GM23338 (cell line): ENCODE measurements around the gene AACS. TPM values are rescaled to one million over a fixed set of nuclear protein-coding genes. Genes with fewer than 3 reads are reported as not detected.

Experiments used
- ATAC-seq: fragments of 200-7000 bp; cut with Tn5 transposase; 3 replicates; pipeline ENCODE4 v1.9.1; 2020
- DNase-seq: peaks from one replicate; pipeline ENCODE4 v3.0.0-alpha.2; 2015; ENCODE audit warnings: low spot score
- H2AFZ ChIP-seq: fragments of 200-600 bp; sonication (generic); 2 replicates; pipeline ENCODE4 v1.8.0; 2016; ENCODE audit warnings: antibody characterized with exemption, mild to moderate bottlenecking, moderate library complexity
- H3F3A ChIP-seq: fragments of 200-600 bp; sonication (generic); replicated peaks from 2 replicates; pipeline ENCODE4 v1.8.0; 2017; ENCODE audit warnings: antibody characterized with exemption, mixed run types, low read depth
- H3K27ac ChIP-seq: fragments of 200-600 bp; sonication (generic); 2 replicates; pipeline ENCODE4 v1.6.1; 2016; ENCODE audit warnings: low read depth
- H3K27me3 ChIP-seq: fragments of 200-600 bp; sonication (generic); 2 replicates; pipeline ENCODE4 v1.8.0; 2016; ENCODE audit warnings: mild to moderate bottlenecking, mixed run types, moderate library complexity; ENCODE audit not compliant: insufficient read depth
- H3K36me3 ChIP-seq: fragments of 200-600 bp; sonication (generic); 2 replicates; pipeline ENCODE4 v1.8.0; 2016; ENCODE audit warnings: mild to moderate bottlenecking; ENCODE audit not compliant: insufficient read depth
- H3K4me1 ChIP-seq: fragments of 200-600 bp; sonication (generic); 2 replicates; pipeline ENCODE4 v1.8.0; 2016; ENCODE audit warnings: mild to moderate bottlenecking, moderate library complexity; ENCODE audit not compliant: insufficient read depth
- H3K4me2 ChIP-seq: fragments of 200-600 bp; sonication (generic); 2 replicates; pipeline ENCODE4 v1.7.1; 2017; ENCODE audit warnings: mixed run types
- H3K4me3 ChIP-seq: fragments of 200-600 bp; sonication (generic); 2 replicates; pipeline ENCODE4 v1.6.1; 2016; ENCODE audit warnings: mixed run types
- H3K79me2 ChIP-seq: fragments of 200-600 bp; sonication (generic); replicated peaks from 2 replicates; pipeline ENCODE4 v1.8.0; 2017; ENCODE audit warnings: mild to moderate bottlenecking; ENCODE audit not compliant: insufficient read depth
- H3K9me2 ChIP-seq: fragments of 200-600 bp; sonication (generic); 2 replicates; pipeline ENCODE4 v1.8.0; 2017; ENCODE audit not compliant: insufficient read depth
- H4K20me1 ChIP-seq: fragments of 200-600 bp; sonication (generic); replicated peaks from 2 replicates; pipeline ENCODE4 v1.8.0; 2017; ENCODE audit warnings: mild to moderate bottlenecking; ENCODE audit not compliant: insufficient read depth
- H3K27ac Mint-ChIP-seq: 2 replicates; pipeline ENCODE4 v1.8.0; 2020; ENCODE audit warnings: inconsistent platforms, mild to moderate bottlenecking, moderate library complexity, mixed read lengths
- H3K27me3 Mint-ChIP-seq: 3 replicates; pipeline ENCODE4 v1.8.0; 2022; ENCODE audit warnings: low read depth, mild to moderate bottlenecking, moderate library complexity, mixed read lengths, inconsistent platforms; ENCODE audit not compliant: insufficient read depth, poor library complexity
- H3K36me3 Mint-ChIP-seq: 3 replicates; pipeline ENCODE4 v1.8.0; 2021; ENCODE audit warnings: low read depth, mild to moderate bottlenecking, inconsistent platforms, moderate library complexity, mixed read lengths
- H3K4me1 Mint-ChIP-seq: 3 replicates; pipeline ENCODE4 v1.8.0; 2020; ENCODE audit warnings: mild to moderate bottlenecking, inconsistent platforms, mixed read lengths
- H3K4me3 Mint-ChIP-seq: 3 replicates; pipeline ENCODE4 v1.8.0; 2021; ENCODE audit warnings: moderate library complexity, mild to moderate bottlenecking, inconsistent platforms, mixed read lengths
- H3K9me3 Mint-ChIP-seq: 3 replicates; pipeline ENCODE4 v1.8.0; 2020; ENCODE audit warnings: moderate library complexity, mild to moderate bottlenecking, inconsistent platforms, mixed read lengths
- CREB1 ChIP-seq: fragments of 250-450 bp; sonication (Bioruptor Pico); IDR thresholded peaks from 2 replicates; pipeline ENCODE4 v1.5.0; 2020; ENCODE audit warnings: low read depth, mild to moderate bottlenecking, moderate library complexity
- EZH2 ChIP-seq: fragments of 200-600 bp; sonication (generic); IDR thresholded peaks from one replicate; pipeline ENCODE4 v1.8.0; 2017; ENCODE audit warnings: antibody characterized with exemption, mild to moderate bottlenecking, low read depth; ENCODE audit not compliant: unreplicated experiment
- EZH2phosphoT487 ChIP-seq: fragments of 200-600 bp; sonication (generic); IDR thresholded peaks from one replicate; pipeline ENCODE4 v1.8.1; 2018; ENCODE audit warnings: antibody characterized with exemption; ENCODE audit not compliant: unreplicated experiment
- JUNB ChIP-seq: IDR thresholded peaks from one replicate; pipeline ENCODE4 v1.6.1; 2016; ENCODE audit warnings: antibody characterized with exemption; ENCODE audit not compliant: unreplicated experiment
- NANOG ChIP-seq: IDR thresholded peaks from 2 replicates; pipeline ENCODE4 v1.6.1; 2016; ENCODE audit warnings: antibody characterized with exemption, borderline replicate concordance
- POLR2AphosphoS5 ChIP-seq: IDR thresholded peaks from 2 replicates; pipeline ENCODE4 v1.6.1; 2016; ENCODE audit warnings: antibody characterized with exemption, low read depth
- STAT1 ChIP-seq: IDR thresholded peaks from one replicate; pipeline ENCODE4 v1.6.1; 2016; ENCODE audit warnings: antibody characterized with exemption; ENCODE audit not compliant: unreplicated experiment
- ZNF114 ChIP-seq: fragments of 250-450 bp; sonication (Bioruptor Pico); IDR thresholded peaks from 2 replicates; pipeline ENCODE4 v1.5.0; 2020; ENCODE audit warnings: mild to moderate bottlenecking, moderate library complexity
- ZNF331 ChIP-seq: fragments of 250-450 bp; sonication (Bioruptor Pico); IDR thresholded peaks from 2 replicates; pipeline ENCODE4 v1.5.0; 2020; ENCODE audit warnings: low read depth, mild to moderate bottlenecking, moderate library complexity
- polyA plus RNA-seq: library from polyadenylated mRNA; unstranded; fragments of >200 nt; fragmentation: Nextera tagmentation; extraction: Ambion mirVana; gene quantifications from 2 replicates; pipeline ENCODE4 v1.2.1, GENCODE V29; 2016
- total RNA-seq: library from RNA; depleted of rRNA; stranded (reverse); fragments of >200 nt; shearing (Covaris generic); gene quantifications from 2 replicates; pipeline ENCODE4 v1.2.3, GENCODE V29; 2014
- TF ChIP-seq, protein P1 (sequence below): IDR thresholded peaks from one replicate; pipeline ENCODE4 v1.6.1; 2018; ENCODE audit warnings: antibody characterized with exemption; ENCODE audit not compliant: unreplicated experiment
- TF ChIP-seq, protein P2 (sequence below): IDR thresholded peaks from 2 replicates; pipeline ENCODE4 v1.6.1; 2016; ENCODE audit warnings: antibody characterized with exemption
- TF ChIP-seq, protein P3 (sequence below), 2 experiments: fragments of 200-600 bp in 1 of 2; sonication (generic) in 1 of 2; conservative IDR thresholded peaks; 2 replicates each; pipeline versions ENCODE4 v1.5.1 to v1.6.1; 2016 to 2017; ENCODE audit warnings: antibody characterized with exemption in 2 of 2, low read depth in 2 of 2, mild to moderate bottlenecking in 2 of 2, moderate library complexity in 1 of 2
- TF ChIP-seq, protein P4 (sequence below): fragments of 250-450 bp; sonication (Bioruptor Pico); IDR thresholded peaks from 2 replicates; pipeline ENCODE4 v1.5.0; 2020; ENCODE audit warnings: mild to moderate bottlenecking, moderate library complexity

Gene AACS
- total and polyA plus RNA-seq, 2 experiments from 2014 or later: 31.1 to 64.4 TPM

DNA sequence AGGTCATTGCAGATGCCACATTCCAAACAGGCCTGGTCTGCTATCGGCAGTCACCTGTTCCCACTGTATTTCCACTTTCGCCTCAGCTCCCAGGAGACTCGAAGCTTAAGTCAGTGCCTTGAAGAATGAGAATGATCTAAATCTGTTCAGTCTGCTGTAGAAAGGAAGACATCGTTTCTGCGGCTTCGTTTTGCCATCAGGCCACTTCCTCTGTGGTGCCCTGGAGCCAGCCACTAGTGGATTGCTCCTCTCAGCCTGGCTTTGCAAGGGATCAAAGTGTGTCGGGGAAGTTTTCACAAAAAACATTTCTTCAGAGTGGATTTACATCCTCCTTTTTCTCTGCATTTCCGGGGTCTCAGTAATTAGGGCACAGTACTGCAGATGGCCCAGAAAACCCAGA is 66.7 kb downstream of the AACS start:
- H3K36me3 ChIP-seq: peaks cover 6% of the 10 kb centered on the region
- H3K27ac Mint-ChIP-seq: no peak overlapping the region
- H3K4me2 ChIP-seq: no peak overlapping the region
- H3K4me3 Mint-ChIP-seq: no peak overlapping the region
- H3K27me3 ChIP-seq: no peaks in the 10 kb centered on the region
- H3K4me3 ChIP-seq: no peak overlapping the region
- peaks cover 32% of the 10 kb centered on the region for H3K36me3 Mint-ChIP-seq
- H3F3A ChIP-seq: no peaks in the 10 kb centered on the region
- no peaks in the 10 kb centered on the region; the same call in 2 of the 3 replicates for H3K9me3 Mint-ChIP-seq
- no peaks in the 10 kb centered on the region for H4K20me1 ChIP-seq
- peaks cover 7% of the 10 kb centered on the region for H3K4me1 Mint-ChIP-seq
- no peaks in the 10 kb centered on the region for H3K9me2 ChIP-seq
- TF ChIP-seq NANOG: no peak
- TF ChIP-seq CREB1 (CRISPR knock-in tag): no peak
- TF ChIP-seq EZH2: no peak
- TF ChIP-seq POLR2AphosphoS5: no peak
- no peak for TF ChIP-seq STAT1
- TF ChIP-seq, protein P1, sequence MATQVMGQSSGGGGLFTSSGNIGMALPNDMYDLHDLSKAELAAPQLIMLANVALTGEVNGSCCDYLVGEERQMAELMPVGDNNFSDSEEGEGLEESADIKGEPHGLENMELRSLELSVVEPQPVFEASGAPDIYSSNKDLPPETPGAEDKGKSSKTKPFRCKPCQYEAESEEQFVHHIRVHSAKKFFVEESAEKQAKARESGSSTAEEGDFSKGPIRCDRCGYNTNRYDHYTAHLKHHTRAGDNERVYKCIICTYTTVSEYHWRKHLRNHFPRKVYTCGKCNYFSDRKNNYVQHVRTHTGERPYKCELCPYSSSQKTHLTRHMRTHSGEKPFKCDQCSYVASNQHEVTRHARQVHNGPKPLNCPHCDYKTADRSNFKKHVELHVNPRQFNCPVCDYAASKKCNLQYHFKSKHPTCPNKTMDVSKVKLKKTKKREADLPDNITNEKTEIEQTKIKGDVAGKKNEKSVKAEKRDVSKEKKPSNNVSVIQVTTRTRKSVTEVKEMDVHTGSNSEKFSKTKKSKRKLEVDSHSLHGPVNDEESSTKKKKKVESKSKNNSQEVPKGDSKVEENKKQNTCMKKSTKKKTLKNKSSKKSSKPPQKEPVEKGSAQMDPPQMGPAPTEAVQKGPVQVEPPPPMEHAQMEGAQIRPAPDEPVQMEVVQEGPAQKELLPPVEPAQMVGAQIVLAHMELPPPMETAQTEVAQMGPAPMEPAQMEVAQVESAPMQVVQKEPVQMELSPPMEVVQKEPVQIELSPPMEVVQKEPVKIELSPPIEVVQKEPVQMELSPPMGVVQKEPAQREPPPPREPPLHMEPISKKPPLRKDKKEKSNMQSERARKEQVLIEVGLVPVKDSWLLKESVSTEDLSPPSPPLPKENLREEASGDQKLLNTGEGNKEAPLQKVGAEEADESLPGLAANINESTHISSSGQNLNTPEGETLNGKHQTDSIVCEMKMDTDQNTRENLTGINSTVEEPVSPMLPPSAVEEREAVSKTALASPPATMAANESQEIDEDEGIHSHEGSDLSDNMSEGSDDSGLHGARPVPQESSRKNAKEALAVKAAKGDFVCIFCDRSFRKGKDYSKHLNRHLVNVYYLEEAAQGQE: no peak
- TF ChIP-seq, protein P2, sequence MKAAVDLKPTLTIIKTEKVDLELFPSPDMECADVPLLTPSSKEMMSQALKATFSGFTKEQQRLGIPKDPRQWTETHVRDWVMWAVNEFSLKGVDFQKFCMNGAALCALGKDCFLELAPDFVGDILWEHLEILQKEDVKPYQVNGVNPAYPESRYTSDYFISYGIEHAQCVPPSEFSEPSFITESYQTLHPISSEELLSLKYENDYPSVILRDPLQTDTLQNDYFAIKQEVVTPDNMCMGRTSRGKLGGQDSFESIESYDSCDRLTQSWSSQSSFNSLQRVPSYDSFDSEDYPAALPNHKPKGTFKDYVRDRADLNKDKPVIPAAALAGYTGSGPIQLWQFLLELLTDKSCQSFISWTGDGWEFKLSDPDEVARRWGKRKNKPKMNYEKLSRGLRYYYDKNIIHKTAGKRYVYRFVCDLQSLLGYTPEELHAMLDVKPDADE: no peak
- no peak for TF ChIP-seq ZNF114 (CRISPR knock-in tag)
- TF ChIP-seq JUNB: no peak
- TF ChIP-seq, protein P3, sequence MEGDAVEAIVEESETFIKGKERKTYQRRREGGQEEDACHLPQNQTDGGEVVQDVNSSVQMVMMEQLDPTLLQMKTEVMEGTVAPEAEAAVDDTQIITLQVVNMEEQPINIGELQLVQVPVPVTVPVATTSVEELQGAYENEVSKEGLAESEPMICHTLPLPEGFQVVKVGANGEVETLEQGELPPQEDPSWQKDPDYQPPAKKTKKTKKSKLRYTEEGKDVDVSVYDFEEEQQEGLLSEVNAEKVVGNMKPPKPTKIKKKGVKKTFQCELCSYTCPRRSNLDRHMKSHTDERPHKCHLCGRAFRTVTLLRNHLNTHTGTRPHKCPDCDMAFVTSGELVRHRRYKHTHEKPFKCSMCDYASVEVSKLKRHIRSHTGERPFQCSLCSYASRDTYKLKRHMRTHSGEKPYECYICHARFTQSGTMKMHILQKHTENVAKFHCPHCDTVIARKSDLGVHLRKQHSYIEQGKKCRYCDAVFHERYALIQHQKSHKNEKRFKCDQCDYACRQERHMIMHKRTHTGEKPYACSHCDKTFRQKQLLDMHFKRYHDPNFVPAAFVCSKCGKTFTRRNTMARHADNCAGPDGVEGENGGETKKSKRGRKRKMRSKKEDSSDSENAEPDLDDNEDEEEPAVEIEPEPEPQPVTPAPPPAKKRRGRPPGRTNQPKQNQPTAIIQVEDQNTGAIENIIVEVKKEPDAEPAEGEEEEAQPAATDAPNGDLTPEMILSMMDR (conservative IDR thresholded peaks at IDR 0.05; ENCODE audit: low read depth in 2 of 2): no peak
- TF ChIP-seq EZH2phosphoT487: no peak
- TF ChIP-seq ZNF331: no peak
- TF ChIP-seq, protein P4, sequence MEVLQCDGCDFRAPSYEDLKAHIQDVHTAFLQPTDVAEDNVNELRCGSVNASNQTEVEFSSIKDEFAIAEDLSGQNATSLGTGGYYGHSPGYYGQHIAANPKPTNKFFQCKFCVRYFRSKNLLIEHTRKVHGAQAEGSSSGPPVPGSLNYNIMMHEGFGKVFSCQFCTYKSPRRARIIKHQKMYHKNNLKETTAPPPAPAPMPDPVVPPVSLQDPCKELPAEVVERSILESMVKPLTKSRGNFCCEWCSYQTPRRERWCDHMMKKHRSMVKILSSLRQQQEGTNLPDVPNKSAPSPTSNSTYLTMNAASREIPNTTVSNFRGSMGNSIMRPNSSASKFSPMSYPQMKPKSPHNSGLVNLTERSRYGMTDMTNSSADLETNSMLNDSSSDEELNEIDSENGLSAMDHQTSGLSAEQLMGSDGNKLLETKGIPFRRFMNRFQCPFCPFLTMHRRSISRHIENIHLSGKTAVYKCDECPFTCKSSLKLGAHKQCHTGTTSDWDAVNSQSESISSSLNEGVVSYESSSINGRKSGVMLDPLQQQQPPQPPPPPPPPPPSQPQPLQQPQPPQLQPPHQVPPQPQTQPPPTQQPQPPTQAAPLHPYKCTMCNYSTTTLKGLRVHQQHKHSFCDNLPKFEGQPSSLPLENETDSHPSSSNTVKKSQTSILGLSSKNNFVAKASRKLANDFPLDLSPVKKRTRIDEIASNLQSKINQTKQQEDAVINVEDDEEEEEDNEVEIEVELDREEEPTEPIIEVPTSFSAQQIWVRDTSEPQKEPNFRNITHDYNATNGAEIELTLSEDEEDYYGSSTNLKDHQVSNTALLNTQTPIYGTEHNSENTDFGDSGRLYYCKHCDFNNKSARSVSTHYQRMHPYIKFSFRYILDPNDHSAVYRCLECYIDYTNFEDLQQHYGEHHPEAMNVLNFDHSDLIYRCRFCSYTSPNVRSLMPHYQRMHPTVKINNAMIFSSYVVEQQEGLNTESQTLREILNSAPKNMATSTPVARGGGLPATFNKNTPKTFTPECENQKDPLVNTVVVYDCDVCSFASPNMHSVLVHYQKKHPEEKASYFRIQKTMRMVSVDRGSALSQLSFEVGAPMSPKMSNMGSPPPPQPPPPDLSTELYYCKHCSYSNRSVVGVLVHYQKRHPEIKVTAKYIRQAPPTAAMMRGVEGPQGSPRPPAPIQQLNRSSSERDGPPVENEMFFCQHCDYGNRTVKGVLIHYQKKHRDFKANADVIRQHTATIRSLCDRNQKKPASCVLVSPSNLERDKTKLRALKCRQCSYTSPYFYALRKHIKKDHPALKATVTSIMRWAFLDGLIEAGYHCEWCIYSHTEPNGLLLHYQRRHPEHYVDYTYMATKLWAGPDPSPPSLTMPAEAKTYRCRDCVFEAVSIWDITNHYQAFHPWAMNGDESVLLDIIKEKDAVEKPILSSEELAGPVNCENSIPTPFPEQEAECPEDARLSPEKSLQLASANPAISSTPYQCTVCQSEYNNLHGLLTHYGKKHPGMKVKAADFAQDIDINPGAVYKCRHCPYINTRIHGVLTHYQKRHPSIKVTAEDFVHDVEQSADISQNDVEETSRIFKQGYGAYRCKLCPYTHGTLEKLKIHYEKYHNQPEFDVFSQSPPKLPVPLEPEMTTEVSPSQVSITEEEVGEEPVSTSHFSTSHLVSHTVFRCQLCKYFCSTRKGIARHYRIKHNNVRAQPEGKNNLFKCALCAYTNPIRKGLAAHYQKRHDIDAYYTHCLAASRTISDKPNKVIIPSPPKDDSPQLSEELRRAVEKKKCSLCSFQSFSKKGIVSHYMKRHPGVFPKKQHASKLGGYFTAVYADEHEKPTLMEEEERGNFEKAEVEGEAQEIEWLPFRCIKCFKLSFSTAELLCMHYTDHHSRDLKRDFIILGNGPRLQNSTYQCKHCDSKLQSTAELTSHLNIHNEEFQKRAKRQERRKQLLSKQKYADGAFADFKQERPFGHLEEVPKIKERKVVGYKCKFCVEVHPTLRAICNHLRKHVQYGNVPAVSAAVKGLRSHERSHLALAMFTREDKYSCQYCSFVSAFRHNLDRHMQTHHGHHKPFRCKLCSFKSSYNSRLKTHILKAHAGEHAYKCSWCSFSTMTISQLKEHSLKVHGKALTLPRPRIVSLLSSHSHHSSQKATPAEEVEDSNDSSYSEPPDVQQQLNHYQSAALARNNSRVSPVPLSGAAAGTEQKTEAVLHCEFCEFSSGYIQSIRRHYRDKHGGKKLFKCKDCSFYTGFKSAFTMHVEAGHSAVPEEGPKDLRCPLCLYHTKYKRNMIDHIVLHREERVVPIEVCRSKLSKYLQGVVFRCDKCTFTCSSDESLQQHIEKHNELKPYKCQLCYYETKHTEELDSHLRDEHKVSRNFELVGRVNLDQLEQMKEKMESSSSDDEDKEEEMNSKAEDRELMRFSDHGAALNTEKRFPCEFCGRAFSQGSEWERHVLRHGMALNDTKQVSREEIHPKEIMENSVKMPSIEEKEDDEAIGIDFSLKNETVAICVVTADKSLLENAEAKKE: no peak
- no peak overlapping the region for H2AFZ ChIP-seq
- no peak for DNase-seq
- ATAC-seq: no peak
- H3K4me1 ChIP-seq: no peaks in the 10 kb centered on the region
- no peaks in the 10 kb centered on the region for H3K79me2 ChIP-seq
- peaks cover 7% of the 10 kb centered on the region for H3K27me3 Mint-ChIP-seq
- no peak overlapping the region for H3K27ac ChIP-seq
